ENCODE results near the gene ACIN1. TPM values are rescaled to one million over a fixed set of nuclear protein-coding genes. Genes with fewer than 3 reads are reported as not detected.
A peak's percentile ranks its signal among the peaks of the same experiment; 100 is the strongest.

Gene ACIN1
- total and polyA plus RNA-seq, 2 experiments from 2014 or later: 76.1 to 172 TPM

- DNase-seq (ENCODE audit: low spot score) (no peak), ATAC-seq (peak; percentile 6; the same call in 2 of the 3 replicates)
- Mint-ChIP-seq H3K27me3 (ENCODE audit: insufficient read depth, low read depth, poor library complexity) (peaks cover 22% of the 10 kb centered on the region), H3K36me3 (ENCODE audit: low read depth) (no peaks in the 10 kb centered on the region; the same call in 2 of the 3 replicates), H3K27ac (no peak overlapping the region), H3K4me1 (peaks cover 50% of the 10 kb centered on the region), H3K9me3 (no peaks in the 10 kb centered on the region; the same call in 2 of the 3 replicates), H3K4me3 (peak overlapping the region; percentile 24; the same call in 1 of the 3 replicates)
- TF ChIP-seq ZNF331 (CRISPR knock-in tag; IDR thresholded peaks at IDR 0.05; ENCODE audit: low read depth) (no peak), EZH2 (IDR thresholded peaks at IDR 0.05; ENCODE audit: low read depth, unreplicated experiment) (no peak), ZNF462 (CRISPR knock-in tag; IDR thresholded peaks at IDR 0.05) (no peak), ZNF114 (CRISPR knock-in tag; IDR thresholded peaks at IDR 0.05) (no peak), EZH2phosphoT487 (IDR thresholded peaks at IDR 0.05; ENCODE audit: unreplicated experiment) (no peak), JUNB (IDR thresholded peaks at IDR 0.05; ENCODE audit: unreplicated experiment) (no peak), NANOG (IDR thresholded peaks at IDR 0.05; ENCODE audit: borderline replicate concordance) (no peak), STAT1 (IDR thresholded peaks at IDR 0.05; ENCODE audit: unreplicated experiment) (no peak), POLR2AphosphoS5 (IDR thresholded peaks at IDR 0.05; ENCODE audit: low read depth) (no peak), CREB1 (CRISPR knock-in tag; IDR thresholded peaks at IDR 0.05; ENCODE audit: low read depth) (no peak)
- TF ChIP-seq, protein P1, sequence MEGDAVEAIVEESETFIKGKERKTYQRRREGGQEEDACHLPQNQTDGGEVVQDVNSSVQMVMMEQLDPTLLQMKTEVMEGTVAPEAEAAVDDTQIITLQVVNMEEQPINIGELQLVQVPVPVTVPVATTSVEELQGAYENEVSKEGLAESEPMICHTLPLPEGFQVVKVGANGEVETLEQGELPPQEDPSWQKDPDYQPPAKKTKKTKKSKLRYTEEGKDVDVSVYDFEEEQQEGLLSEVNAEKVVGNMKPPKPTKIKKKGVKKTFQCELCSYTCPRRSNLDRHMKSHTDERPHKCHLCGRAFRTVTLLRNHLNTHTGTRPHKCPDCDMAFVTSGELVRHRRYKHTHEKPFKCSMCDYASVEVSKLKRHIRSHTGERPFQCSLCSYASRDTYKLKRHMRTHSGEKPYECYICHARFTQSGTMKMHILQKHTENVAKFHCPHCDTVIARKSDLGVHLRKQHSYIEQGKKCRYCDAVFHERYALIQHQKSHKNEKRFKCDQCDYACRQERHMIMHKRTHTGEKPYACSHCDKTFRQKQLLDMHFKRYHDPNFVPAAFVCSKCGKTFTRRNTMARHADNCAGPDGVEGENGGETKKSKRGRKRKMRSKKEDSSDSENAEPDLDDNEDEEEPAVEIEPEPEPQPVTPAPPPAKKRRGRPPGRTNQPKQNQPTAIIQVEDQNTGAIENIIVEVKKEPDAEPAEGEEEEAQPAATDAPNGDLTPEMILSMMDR (conservative IDR thresholded peaks at IDR 0.05; ENCODE audit: low read depth in 2 of 2): no peak
- TF ChIP-seq, protein P2, sequence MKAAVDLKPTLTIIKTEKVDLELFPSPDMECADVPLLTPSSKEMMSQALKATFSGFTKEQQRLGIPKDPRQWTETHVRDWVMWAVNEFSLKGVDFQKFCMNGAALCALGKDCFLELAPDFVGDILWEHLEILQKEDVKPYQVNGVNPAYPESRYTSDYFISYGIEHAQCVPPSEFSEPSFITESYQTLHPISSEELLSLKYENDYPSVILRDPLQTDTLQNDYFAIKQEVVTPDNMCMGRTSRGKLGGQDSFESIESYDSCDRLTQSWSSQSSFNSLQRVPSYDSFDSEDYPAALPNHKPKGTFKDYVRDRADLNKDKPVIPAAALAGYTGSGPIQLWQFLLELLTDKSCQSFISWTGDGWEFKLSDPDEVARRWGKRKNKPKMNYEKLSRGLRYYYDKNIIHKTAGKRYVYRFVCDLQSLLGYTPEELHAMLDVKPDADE (IDR thresholded peaks at IDR 0.05): no peak
- Histone ChIP-seq H3K4me1 (ENCODE audit: insufficient read depth) (peaks cover 29% of the 10 kb centered on the region), H3F3A (replicated peaks; ENCODE audit: low read depth) (no peaks in the 10 kb centered on the region; the same call in 1 of the 2 replicates), H3K79me2 (replicated peaks; ENCODE audit: insufficient read depth) (no peaks in the 10 kb centered on the region), H3K27ac (ENCODE audit: low read depth) (no peak overlapping the region), H3K27me3 (ENCODE audit: insufficient read depth) (no peaks in the 10 kb centered on the region), H3K36me3 (ENCODE audit: insufficient read depth) (no peaks in the 10 kb centered on the region), H4K20me1 (replicated peaks; ENCODE audit: insufficient read depth) (no peaks in the 10 kb centered on the region), H3K4me3 (no peak overlapping the region), H3K9me2 (ENCODE audit: insufficient read depth) (no peaks in the 10 kb centered on the region), H3K4me2 (0 out of 2 replicates have a peak overlapping the region, but pooled peaks have one; percentile 14), H2AFZ (peak overlapping the region; percentile 43; the same call in 1 of the 2 replicates)
Measured at GRCh38 chr14:23119363-23120327, 24.7 kb upstream of the ACIN1 start.

Data from GM23338 (cell line).